Parathyroid adenoma (tissue), 2 donors: ENCODE data around the gene GRIN2A.

Experiments
- H2AFZ ChIP-seq: fragments of 300-600 bp; sonication (generic); one replicate; pipeline ENCODE4 v1.7.0; 2017; ENCODE audit warnings: antibody characterized with exemption, mild to moderate bottlenecking
- H3K27ac ChIP-seq: fragments of 300-600 bp; sonication (generic); one replicate; pipeline ENCODE4 v1.7.0; 2017
- H3K27me3 ChIP-seq: fragments of 300-600 bp; sonication (generic); one replicate; pipeline ENCODE4 v1.7.0; 2017; ENCODE audit warnings: low read length; ENCODE audit not compliant: control insufficient read depth, insufficient read depth
- H3K36me3 ChIP-seq: fragments of 300-600 bp; sonication (generic); one replicate; pipeline ENCODE4 v1.7.0; 2017; ENCODE audit warnings: low read length; ENCODE audit not compliant: control insufficient read depth, insufficient read depth
- H3K4me1 ChIP-seq: fragments of 300-600 bp; sonication (generic); one replicate; pipeline ENCODE4 v1.7.0; 2017; ENCODE audit warnings: control low read depth
- H3K4me2 ChIP-seq: fragments of 300-600 bp; sonication (generic); one replicate; pipeline ENCODE4 v1.7.0; 2017; ENCODE audit warnings: low read length
- H3K4me3 ChIP-seq: fragments of 300-600 bp; sonication (generic); one replicate; pipeline ENCODE4 v1.7.0; 2017; ENCODE audit warnings: low read depth, low read length
- H3K79me2 ChIP-seq: fragments of 300-600 bp; sonication (generic); one replicate; pipeline ENCODE4 v1.7.0; 2017; ENCODE audit warnings: control low read depth
- H3K9ac ChIP-seq: fragments of 300-600 bp; sonication (generic); one replicate; pipeline ENCODE4 v1.7.0; 2017; ENCODE audit warnings: mild to moderate bottlenecking
- H3K9me3 ChIP-seq: fragments of 300-600 bp; sonication (generic); one replicate; pipeline ENCODE4 v1.7.0; 2017; ENCODE audit warnings: low read length; ENCODE audit not compliant: control insufficient read depth
- CTCF ChIP-seq: fragments of 300-600 bp; sonication (generic); IDR thresholded peaks from one replicate; pipeline ENCODE4 v1.7.0; 2017; ENCODE audit warnings: antibody characterized with exemption, mild to moderate bottlenecking
- donor health status: primary hyperparathyroidism.

Gene GRIN2A

GRCh38 chr16:9791556-9791955, 390.7 kb downstream of the GRIN2A start:
- H3K27ac ChIP-seq, result no peak overlapping the region
- no peaks in the 10 kb centered on the region for H3K79me2 ChIP-seq
- no peaks in the 10 kb centered on the region for H3K27me3 ChIP-seq
- no peak overlapping the region for H3K4me3 ChIP-seq
- H3K9ac ChIP-seq, result no peak overlapping the region
- H3K36me3 ChIP-seq, result no peaks in the 10 kb centered on the region
- H3K4me1 ChIP-seq, result no peaks in the 10 kb centered on the region
- H2AFZ ChIP-seq, result no peak overlapping the region
- no peak overlapping the region for H3K4me2 ChIP-seq
- H3K9me3 ChIP-seq, result no peaks in the 10 kb centered on the region
- no peak for TF ChIP-seq CTCF

GRCh38 chr16:9790199-9790598, 392.0 kb downstream of the GRIN2A start:
- Histone ChIP-seq H3K9me3 (no peaks in the 10 kb centered on the region), H3K36me3 (no peaks in the 10 kb centered on the region), H3K9ac (no peak overlapping the region), H3K4me3 (no peak overlapping the region), H3K27ac (no peak overlapping the region), H3K79me2 (no peaks in the 10 kb centered on the region), H3K4me1 (no peaks in the 10 kb centered on the region), H2AFZ (no peak overlapping the region), H3K27me3 (no peaks in the 10 kb centered on the region), H3K4me2 (no peak overlapping the region)
- TF ChIP-seq CTCF, result no peak

- Histone ChIP-seq H3K9me3 (no peaks in the 10 kb centered on the region), H3K36me3 (no peaks in the 10 kb centered on the region), H2AFZ (no peak overlapping the region), H3K9ac (no peak overlapping the region), H3K4me2 (no peak overlapping the region), H3K79me2 (no peaks in the 10 kb centered on the region), H3K27ac (no peak overlapping the region), H3K4me3 (no peak overlapping the region), H3K27me3 (no peaks in the 10 kb centered on the region), H3K4me1 (no peaks in the 10 kb centered on the region)
- no peak for TF ChIP-seq CTCF
Measured at GRCh38 chr16:9787717-9788116, 394.5 kb downstream of the GRIN2A start.

- Histone ChIP-seq H3K4me1 (no peaks in the 10 kb centered on the region), H3K36me3 (no peaks in the 10 kb centered on the region), H2AFZ (no peak overlapping the region), H3K27me3 (no peaks in the 10 kb centered on the region), H3K4me2 (no peak overlapping the region), H3K9me3 (no peaks in the 10 kb centered on the region), H3K4me3 (no peak overlapping the region), H3K27ac (no peak overlapping the region), H3K9ac (no peak overlapping the region), H3K79me2 (no peaks in the 10 kb centered on the region)
- no peak for TF ChIP-seq CTCF
Measured at GRCh38 chr16:9780831-9781230, 401.4 kb downstream of the GRIN2A start.

GRCh38 chr16:9778849-9779248, 403.4 kb downstream of the GRIN2A start:
- Histone ChIP-seq H2AFZ (no peak overlapping the region), H3K9me3 (no peaks in the 10 kb centered on the region), H3K4me3 (no peak overlapping the region), H3K36me3 (no peaks in the 10 kb centered on the region), H3K4me1 (no peaks in the 10 kb centered on the region), H3K27me3 (no peaks in the 10 kb centered on the region), H3K4me2 (no peak overlapping the region), H3K9ac (no peak overlapping the region), H3K79me2 (no peaks in the 10 kb centered on the region), H3K27ac (no peak overlapping the region)
- TF ChIP-seq CTCF, result no peak
